Measurements from ENCODE around the gene IFNK. TPM values are rescaled to one million over a fixed set of nuclear protein-coding genes. Genes with fewer than 3 reads are reported as not detected.

The IFNK gene, protein sequence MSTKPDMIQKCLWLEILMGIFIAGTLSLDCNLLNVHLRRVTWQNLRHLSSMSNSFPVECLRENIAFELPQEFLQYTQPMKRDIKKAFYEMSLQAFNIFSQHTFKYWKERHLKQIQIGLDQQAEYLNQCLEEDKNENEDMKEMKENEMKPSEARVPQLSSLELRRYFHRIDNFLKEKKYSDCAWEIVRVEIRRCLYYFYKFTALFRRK
- total RNA-seq: not detected

GRCh38 chr9:27524236-27524635 is at the start of gene IFNK:
TSS of gene IFNK (plus strand) at chr9:27524290. CDS start at chr9:27524337, 47 bp downstream.
- H3K36me3 Mint-ChIP-seq (ENCODE audit: low read depth): no peaks in the 10 kb centered on the region
- ChIA-PET POLR2A (no interaction called here), CTCF (interaction anchor here (1.6 kb wide), 1 partner anchor 11 kb away, joined by 4 read pairs; no protein-coding TSS in a partner anchor)
- H3K4me3 Mint-ChIP-seq: no peak within 1 kb of the TSS
- DNase-seq: no peak
- peaks cover 12% of the 10 kb centered on the region for H3K4me1 Mint-ChIP-seq
- H3K27ac Mint-ChIP-seq: no peak within 1 kb of the TSS
- H3K9me3 Mint-ChIP-seq: no peaks in the 10 kb centered on the region
- H3K27me3 Mint-ChIP-seq: peaks cover 24% of the 10 kb centered on the region

- no peak for DNase-seq
- H3K27ac Mint-ChIP-seq: no peak overlapping the region
- POLR2A ChIA-PET: no interaction called here
- CTCF ChIA-PET: interaction anchor here (2.6 kb wide), 1 partner anchor 11 kb away, joined by 5 read pairs; no protein-coding TSS in a partner anchor
- no peak overlapping the region for H3K4me3 Mint-ChIP-seq
- peaks cover 1% of the 10 kb centered on the region for H3K36me3 Mint-ChIP-seq (ENCODE audit: low read depth)
- peaks cover 4% of the 10 kb centered on the region for H3K4me1 Mint-ChIP-seq
- H3K9me3 Mint-ChIP-seq: peaks cover 12% of the 10 kb centered on the region
- H3K27me3 Mint-ChIP-seq: no peaks in the 10 kb centered on the region
These were observed 49.8 kb upstream of the IFNK start for GRCh38 chr9:27474305-27474704.

DNA sequence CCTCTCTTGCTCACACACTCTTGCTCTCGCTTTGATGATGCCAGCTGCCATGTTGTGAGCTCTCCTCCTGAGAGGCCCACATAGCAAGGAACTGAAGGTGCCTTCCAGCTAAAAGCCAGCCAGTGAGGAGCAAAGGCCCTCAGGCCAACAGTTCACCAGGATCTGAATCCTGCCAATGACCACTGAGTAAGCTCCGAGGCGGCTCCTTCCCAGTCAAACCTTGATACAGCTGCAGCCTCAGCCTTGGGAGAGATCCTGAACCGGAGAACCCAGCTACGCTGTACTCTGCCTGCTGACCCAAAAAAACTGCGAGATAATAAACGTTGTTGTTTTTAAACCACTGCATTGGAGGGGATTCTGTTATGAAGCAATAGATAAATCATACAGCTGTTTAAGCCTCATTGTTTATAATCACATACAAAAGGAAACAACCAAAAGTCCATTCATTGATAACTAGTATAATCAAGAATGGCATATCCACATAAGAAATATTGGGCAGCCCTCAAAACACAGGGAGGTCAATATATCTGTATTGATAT is 49.0 kb upstream of the IFNK start:
- POLR2A ChIA-PET: no interaction called here
- peaks cover 13% of the 10 kb centered on the region for H3K9me3 Mint-ChIP-seq

DNA sequence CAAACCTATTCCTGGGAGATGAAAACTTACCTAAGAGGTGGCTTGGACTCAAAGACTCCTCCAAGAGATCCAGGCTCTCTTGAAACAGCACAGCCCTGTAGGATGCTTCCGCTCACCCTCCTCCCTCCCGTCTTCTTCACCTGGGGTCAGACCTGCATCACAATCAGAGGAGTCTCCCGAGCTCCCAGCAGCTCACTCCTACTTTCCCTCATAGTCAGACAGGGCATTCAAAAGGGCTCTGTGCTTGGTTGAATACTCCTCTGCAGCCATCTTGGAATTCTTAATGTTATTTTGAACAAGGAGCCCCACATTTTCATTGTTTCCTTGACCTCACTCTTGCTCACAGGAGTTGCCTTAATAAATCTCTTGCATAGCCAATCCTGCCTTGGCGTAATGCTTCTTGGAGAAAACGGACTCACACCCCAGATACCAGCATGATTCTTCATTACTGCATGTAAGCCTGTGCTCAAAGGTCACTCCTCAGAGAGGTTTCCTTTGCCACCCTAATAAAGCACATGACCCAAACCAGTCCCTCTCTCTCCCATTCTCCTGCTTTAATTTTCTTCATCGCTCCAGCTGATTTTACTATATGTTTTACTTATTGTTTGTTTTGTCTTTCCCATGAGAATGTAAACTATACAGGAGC is 47.1 kb upstream of the IFNK start:
- no peak overlapping the region for H3K27ac Mint-ChIP-seq
- peaks cover 21% of the 10 kb centered on the region for H3K9me3 Mint-ChIP-seq
- peaks cover 3% of the 10 kb centered on the region for H3K4me1 Mint-ChIP-seq
- no peak for DNase-seq
- H3K36me3 Mint-ChIP-seq (ENCODE audit: low read depth): peaks cover 1% of the 10 kb centered on the region
- POLR2A ChIA-PET: no interaction called here
- no peak overlapping the region for H3K4me3 Mint-ChIP-seq
- CTCF ChIA-PET: no interaction called here
- H3K27me3 Mint-ChIP-seq: no peaks in the 10 kb centered on the region

More for the DNA sequence above, 49.0 kb upstream of the IFNK start:
- H3K4me3 Mint-ChIP-seq: no peak overlapping the region
- DNase-seq: no peak
- H3K27me3 Mint-ChIP-seq: no peaks in the 10 kb centered on the region
- peaks cover 3% of the 10 kb centered on the region for H3K4me1 Mint-ChIP-seq
- H3K36me3 Mint-ChIP-seq (ENCODE audit: low read depth): peaks cover 1% of the 10 kb centered on the region
- CTCF ChIA-PET: interaction anchor here (2.6 kb wide), 1 partner anchor 11 kb away, joined by 5 read pairs; no protein-coding TSS in a partner anchor
- H3K27ac Mint-ChIP-seq: no peak overlapping the region

DNA sequence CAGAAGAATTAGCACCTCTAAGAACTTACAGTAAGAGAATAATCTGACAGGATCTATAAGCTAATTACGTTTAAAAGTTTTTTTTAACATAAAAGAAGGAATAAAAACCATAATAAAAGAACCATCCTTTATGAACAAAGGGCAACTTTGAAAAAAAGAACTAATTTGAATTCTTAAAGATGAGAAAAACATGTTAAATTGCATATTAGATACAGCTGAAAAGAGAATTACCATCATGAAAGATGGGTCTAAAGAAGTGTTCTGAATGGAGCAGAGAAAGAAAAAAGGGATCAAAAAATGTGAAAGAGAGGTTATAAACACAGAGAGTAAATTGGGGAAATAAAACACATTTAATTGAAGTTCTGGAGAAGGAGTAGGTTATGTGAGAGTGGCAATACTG is 45.8 kb upstream of the IFNK start:
- peaks cover 1% of the 10 kb centered on the region for H3K36me3 Mint-ChIP-seq (ENCODE audit: low read depth)
- no peaks in the 10 kb centered on the region for H3K27me3 Mint-ChIP-seq
- POLR2A ChIA-PET: no interaction called here
- no peaks in the 10 kb centered on the region for H3K4me1 Mint-ChIP-seq
- H3K27ac Mint-ChIP-seq: no peak overlapping the region
- peaks cover 21% of the 10 kb centered on the region for H3K9me3 Mint-ChIP-seq
- CTCF ChIA-PET: no interaction called here
- DNase-seq: no peak
- H3K4me3 Mint-ChIP-seq: no peak overlapping the region

DNA sequence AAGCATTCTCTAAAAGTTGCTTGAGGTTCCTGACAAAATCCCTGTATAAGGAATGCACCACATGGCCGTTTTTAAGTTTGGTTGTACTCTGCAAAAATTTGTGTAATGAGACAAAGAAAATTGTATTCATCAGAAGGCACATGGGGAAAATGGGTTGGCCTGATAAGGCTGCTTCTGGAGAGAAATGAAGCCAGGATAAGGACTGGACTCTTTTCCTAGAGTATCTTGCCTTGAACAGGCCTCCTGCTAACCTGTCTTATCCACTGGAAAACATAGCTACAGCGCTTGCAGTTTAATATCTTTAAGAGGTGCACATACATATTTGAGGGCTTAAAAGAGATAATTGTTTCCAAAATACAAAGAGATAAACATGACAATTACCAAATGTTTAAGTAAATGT is 41.4 kb upstream of the IFNK start:
- peaks cover 1% of the 10 kb centered on the region for H3K36me3 Mint-ChIP-seq (ENCODE audit: low read depth)
- H3K9me3 Mint-ChIP-seq: peaks cover 27% of the 10 kb centered on the region
- no peak overlapping the region for H3K27ac Mint-ChIP-seq
- ChIA-PET POLR2A (no interaction called here), CTCF (no interaction called here)
- H3K4me1 Mint-ChIP-seq: peaks cover 27% of the 10 kb centered on the region
- H3K4me3 Mint-ChIP-seq: no peak overlapping the region
- no peak for DNase-seq
- no peaks in the 10 kb centered on the region for H3K27me3 Mint-ChIP-seq

DNA sequence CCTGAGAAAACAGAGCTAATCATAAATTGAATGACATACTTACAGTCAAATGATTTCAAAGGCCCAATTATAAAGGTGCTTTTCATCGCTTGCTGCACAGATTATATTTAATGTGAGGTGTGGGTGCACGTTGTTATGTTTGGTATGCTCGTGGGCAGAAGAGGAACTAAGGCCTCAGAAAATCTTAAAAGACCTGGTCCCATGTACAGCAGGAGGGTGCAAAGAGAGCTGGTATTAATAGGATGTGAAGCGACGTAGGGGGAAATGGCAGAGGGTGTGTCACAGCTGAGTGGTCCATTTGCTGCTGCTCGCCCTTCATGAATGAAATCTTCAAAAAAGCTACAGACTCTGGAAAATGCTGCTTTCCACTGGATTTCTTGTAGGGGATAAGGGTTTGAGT is 40.5 kb upstream of the IFNK start:
- H3K27ac Mint-ChIP-seq: no peak overlapping the region
- no peaks in the 10 kb centered on the region for H3K36me3 Mint-ChIP-seq (ENCODE audit: low read depth)
- H3K4me3 Mint-ChIP-seq: no peak overlapping the region
- H3K27me3 Mint-ChIP-seq: no peaks in the 10 kb centered on the region
- CTCF ChIA-PET: interaction anchor here (1.4 kb wide), 1 partner anchor 64 kb away, joined by 3 read pairs; no protein-coding TSS in a partner anchor
- no peak for DNase-seq
- peaks cover 21% of the 10 kb centered on the region for H3K9me3 Mint-ChIP-seq
- H3K4me1 Mint-ChIP-seq: peaks cover 31% of the 10 kb centered on the region
- POLR2A ChIA-PET: no interaction called here

- Mint-ChIP-seq H3K27ac (no peak overlapping the region), H3K9me3 (peaks cover 14% of the 10 kb centered on the region), H3K36me3 (ENCODE audit: low read depth) (no peaks in the 10 kb centered on the region), H3K27me3 (no peaks in the 10 kb centered on the region), H3K4me1 (peaks cover 36% of the 10 kb centered on the region), H3K4me3 (no peak overlapping the region)
- ChIA-PET CTCF (interaction anchor here (1.3 to 2.0 kb wide), 3 partner anchors 11 to 24 kb away, joined by 3 to 5 read pairs (median 4); no protein-coding TSS in a partner anchor), POLR2A (no interaction called here)
- DNase-seq: peak; percentile 45
These were observed 38.9 kb upstream of the IFNK start for GRCh38 chr9:27485158-27485557.

- POLR2A ChIA-PET: no interaction called here
- CTCF ChIA-PET: no interaction called here
- DNase-seq: no peak
- no peak overlapping the region for H3K4me3 Mint-ChIP-seq
- H3K9me3 Mint-ChIP-seq: peaks cover 9% of the 10 kb centered on the region
- no peak overlapping the region for H3K27ac Mint-ChIP-seq
- peaks cover 36% of the 10 kb centered on the region for H3K4me1 Mint-ChIP-seq
- H3K27me3 Mint-ChIP-seq: no peaks in the 10 kb centered on the region
- H3K36me3 Mint-ChIP-seq (ENCODE audit: low read depth): no peaks in the 10 kb centered on the region
These were observed 36.9 kb upstream of the IFNK start for GRCh38 chr9:27487128-27487640.

- Mint-ChIP-seq H3K4me3 (no peak overlapping the region), H3K27ac (no peak overlapping the region), H3K36me3 (ENCODE audit: low read depth) (no peaks in the 10 kb centered on the region), H3K4me1 (peaks cover 36% of the 10 kb centered on the region), H3K9me3 (peaks cover 10% of the 10 kb centered on the region), H3K27me3 (no peaks in the 10 kb centered on the region)
- ChIA-PET POLR2A (no interaction called here), CTCF (no interaction called here)
- no peak for DNase-seq
These were observed 36.2 kb upstream of the IFNK start for GRCh38 chr9:27487927-27488326.

DNA sequence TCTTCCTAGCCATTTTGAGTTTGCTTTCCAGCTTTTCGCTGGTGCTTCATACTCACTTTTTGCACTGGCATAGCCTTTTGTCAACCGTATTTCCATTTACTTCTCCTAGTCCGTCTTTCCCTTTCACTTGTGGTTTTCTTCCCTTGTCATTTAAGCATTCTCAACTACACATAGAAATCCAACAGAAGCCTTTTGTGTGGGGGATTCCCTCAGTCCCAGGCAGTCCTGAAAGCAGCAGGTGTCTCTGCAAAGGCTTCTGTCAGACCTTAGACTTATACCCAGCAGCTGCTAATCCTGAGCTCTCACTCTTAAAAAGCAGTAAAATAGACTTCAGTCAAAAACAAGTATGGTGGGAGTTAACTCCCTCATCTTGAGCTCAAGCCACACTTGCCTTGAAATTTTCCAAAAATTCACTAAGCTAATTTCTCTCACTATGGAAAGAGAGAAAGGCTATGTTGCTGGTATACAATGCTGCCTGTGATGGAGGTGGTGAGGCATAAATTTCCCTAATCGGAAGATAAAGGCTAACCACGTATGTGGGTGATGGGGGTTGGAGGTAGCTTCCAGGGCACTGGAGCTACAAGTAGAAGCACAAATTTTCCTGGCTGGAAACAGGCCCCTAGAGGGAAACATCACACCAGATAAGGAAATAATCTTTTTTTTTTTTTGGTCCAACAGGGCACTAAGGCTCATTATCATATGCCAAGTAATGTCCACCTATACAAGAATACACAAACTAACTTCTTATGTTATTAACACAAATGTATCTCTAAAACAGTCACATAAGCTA is 34.8 kb upstream of the IFNK start:
- Mint-ChIP-seq H3K27ac (no peak overlapping the region), H3K4me1 (peaks cover 28% of the 10 kb centered on the region), H3K4me3 (no peak overlapping the region), H3K27me3 (no peaks in the 10 kb centered on the region), H3K36me3 (ENCODE audit: low read depth) (no peaks in the 10 kb centered on the region), H3K9me3 (peaks cover 16% of the 10 kb centered on the region)
- DNase-seq: no peak
- POLR2A ChIA-PET: no interaction called here
- CTCF ChIA-PET: interaction anchor here (0.6 kb wide), 1 partner anchor 153 kb away, joined by 3 read pairs; no protein-coding TSS in a partner anchor

DNA sequence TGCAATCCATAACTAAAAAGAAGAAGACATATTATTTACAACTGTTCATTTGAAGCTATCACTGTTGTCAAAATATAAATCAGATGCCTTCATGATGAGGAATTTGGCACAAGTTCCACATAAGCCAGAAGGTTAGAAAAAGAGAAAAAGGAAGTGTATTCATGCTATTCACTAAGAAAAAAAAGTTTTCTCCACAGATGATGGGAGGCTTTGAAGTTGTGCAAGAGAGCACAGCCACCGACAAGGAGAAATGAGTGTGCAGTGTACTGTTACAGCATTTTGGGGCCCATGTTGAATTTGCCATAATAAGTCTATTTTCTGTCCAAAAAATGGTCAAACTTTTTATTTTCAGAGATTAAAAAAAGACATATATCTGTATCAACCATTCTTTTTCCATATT is 32.9 kb upstream of the IFNK start:
- peaks cover 12% of the 10 kb centered on the region for H3K4me1 Mint-ChIP-seq
- ChIA-PET POLR2A (no interaction called here), CTCF (interaction anchor here (0.9 kb wide), 1 partner anchor 82 kb away, joined by 3 read pairs; the partner anchor contains the start of gene C9orf72)
- H3K27ac Mint-ChIP-seq: no peak overlapping the region
- no peaks in the 10 kb centered on the region for H3K27me3 Mint-ChIP-seq
- no peak for DNase-seq
- peaks cover 13% of the 10 kb centered on the region for H3K9me3 Mint-ChIP-seq
- no peaks in the 10 kb centered on the region for H3K36me3 Mint-ChIP-seq (ENCODE audit: low read depth)
- H3K4me3 Mint-ChIP-seq: no peak overlapping the region

Data from activated CD4-positive, alpha-beta T cell treated with anti-CD3 and anti-CD28 coated beads, Interleukin-2, amount 10 ng/mL, durations not matched to agents 7 days and 5 days (primary cell).